ENCODE data around the gene CKMT1B.
"Not testable (repeated sequence)": the region's sequence is repeated elsewhere in the genome, so short reads cannot be mapped to it uniquely, and the experiment has no call there.

Gene CKMT1B

GRCh38 chr15:43593328-43594190 lies at the start of gene CKMT1B:
CKMT1B (plus strand) TSS chr15:43594027; CDS start chr15:43594219, 192 bp downstream.
- H3K4me3 ChIP-seq (ENCODE audit: low read depth, low read length) = not testable (repeated sequence)

DNA sequence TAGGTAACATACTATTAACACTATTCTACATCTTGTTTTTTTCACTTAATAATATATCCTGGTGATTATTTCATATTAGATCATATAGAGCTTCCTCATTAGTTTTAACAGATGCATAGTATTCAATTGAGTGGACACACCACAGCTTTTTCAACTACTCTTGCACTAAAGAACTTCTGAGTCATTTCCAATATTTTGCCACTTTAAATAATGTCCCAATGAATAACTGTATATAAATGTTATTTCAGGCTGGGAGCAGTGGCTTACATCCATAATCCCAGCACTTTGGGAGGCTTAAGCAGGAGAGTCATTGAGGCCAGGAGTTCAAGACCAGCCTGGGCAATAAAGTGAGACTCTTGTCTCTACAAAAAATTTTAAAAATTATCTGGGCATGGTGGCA lies 49.6 kb upstream of the CKMT1B start:
- H3K4me3 ChIP-seq (ENCODE audit: low read depth, low read length) = no peak overlapping the region

DNA sequence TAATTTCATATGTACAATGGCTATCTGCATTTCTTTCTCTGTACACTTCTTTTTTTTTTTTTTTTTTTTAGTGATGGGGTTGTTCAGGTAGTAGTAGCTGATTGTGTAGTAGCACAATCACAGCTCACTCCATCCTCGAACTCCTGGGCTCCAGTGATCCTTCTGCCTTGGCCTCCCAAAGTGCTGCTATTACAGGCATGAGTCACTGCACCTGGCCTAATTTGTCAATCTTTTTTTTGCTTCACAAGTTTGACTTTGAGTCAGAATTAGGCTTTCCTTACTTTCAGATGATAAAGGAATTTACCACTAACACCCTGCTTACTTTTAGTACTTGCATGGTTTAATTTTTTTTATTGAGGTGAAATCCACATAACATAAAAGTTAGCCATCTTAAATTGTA lies 48.4 kb upstream of the CKMT1B start:
- H3K4me3 ChIP-seq (ENCODE audit: low read depth, low read length) = no peak overlapping the region

GRCh38 chr15:43547539-43547938 lies 46.3 kb upstream of the CKMT1B start:
- H3K4me3 ChIP-seq (ENCODE audit: low read depth, low read length) = no peak overlapping the region

DNA sequence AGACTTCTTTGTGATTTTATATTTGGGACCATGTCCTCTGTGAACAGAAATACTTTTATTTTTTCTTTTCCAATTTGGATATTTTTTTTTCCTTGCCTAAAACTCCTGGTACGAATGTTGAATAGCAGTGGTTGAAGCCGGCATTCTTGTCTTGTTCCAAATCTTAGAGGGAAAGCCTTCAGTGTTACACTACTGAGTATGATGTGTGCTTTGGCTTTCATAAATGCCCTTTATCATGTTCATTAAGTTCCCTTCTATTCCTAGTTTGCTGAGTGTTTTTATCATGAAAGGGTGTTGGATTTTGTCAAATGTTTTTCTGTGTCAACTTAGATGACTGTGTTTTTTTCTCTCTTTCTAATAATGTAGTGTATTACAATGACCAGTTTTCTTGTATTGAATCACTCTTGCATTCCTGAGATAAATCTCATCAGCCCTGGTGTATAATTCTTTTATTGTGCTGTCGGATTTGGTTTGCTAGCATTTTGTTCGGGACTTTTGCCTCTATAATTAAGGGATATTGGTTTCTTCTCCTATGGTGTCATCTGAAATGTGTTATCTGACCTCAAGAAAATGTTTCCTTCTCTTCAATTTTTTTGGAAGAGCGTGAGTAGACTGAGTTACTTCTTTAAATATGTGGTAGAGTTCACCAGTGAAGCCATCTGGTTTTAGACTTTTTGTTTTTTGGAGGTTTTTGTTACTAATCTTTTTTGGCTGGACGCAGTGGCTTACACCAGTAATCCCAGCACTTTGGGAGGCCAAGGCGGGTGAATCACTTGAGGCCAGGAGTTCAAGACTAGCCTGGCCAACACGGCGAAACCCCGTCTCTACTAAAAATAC lies 43.1 kb upstream of the CKMT1B start:
- H3K4me3 ChIP-seq (ENCODE audit: low read depth, low read length) = no peak overlapping the region

DNA sequence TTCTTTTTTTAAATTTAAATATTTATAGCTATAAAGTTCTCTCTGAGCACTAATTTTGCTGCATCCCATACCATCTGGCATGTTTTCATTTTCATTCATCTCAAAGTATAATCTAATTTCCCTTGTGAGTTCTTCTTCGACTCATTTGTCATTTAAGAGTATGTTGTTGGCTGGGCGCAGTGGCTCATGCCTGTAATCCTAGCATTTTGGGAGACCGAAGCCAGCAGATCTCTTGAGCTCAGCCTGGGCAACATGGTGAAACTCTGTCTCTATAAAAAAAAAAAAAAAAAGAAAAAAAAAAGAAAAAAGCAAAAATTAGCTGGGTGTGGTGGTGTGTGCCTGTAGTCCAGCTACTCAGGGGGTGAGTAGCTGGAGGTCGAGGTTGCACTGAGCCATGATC lies 41.6 kb upstream of the CKMT1B start:
- H3K4me3 ChIP-seq (ENCODE audit: low read depth, low read length) = no peak overlapping the region

DNA sequence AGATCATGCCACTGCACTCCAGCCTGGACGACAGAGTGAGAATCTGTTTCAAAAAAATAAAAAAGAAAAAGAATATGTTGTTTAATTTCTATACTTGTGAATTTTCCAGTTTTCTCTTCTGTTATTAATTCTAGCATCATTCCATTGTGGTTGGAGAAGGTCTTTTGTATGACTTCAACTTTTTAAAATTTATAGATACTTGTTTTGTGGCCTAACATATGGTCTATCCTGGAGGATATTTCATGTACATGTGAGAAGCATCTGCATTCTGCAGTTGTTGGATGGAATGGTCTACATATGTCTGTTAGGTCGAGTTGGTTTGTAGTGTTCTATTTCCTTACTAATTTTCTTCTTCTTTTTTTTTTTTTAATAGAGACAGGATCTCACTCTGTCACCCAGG lies 40.8 kb upstream of the CKMT1B start:
- H3K4me3 ChIP-seq (ENCODE audit: low read depth, low read length) = no peak overlapping the region

DNA sequence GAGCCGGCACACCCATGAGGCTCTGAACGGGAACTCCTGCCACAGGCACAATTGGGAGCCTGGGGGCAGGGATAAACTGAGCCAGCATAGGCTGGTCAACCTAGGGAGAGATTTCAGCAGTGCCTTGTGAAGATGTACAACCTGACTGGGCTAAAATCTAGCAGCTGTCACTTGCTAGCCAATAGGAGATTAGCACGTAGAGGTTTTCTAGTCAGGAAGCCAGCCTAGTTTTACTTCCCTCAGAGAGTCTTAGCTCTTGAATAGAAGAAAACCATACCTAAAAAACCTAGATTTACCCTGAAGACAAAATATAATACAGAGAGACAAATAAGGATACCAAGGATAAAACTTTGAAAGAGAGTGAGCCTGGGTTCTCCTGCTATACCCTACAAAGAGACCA lies 31.1 kb upstream of the CKMT1B start:
- H3K4me3 ChIP-seq (ENCODE audit: low read depth, low read length) = not testable (repeated sequence)

GRCh38 chr15:43563793-43564192 lies 30.0 kb upstream of the CKMT1B start:
- not testable (repeated sequence) for H3K4me3 ChIP-seq (ENCODE audit: low read depth, low read length)

DNA sequence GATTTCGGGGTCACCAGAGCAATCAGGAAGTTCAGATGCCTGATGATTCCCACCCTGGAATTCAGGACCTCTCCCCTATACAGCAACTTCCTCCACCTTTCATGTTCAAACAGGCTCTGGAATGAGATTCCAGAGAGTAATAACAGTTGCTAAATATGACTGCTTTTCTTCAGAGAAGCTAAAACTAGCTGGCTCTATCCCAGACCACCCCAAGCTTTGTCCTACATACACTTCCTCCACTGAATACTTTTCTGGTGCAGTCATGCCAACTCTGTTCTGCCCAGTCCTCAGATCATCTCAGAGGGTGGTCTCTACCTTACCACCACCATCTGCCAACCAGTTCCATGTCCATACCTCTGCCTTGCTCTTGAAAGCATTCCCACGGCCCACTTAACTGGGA lies 27.2 kb upstream of the CKMT1B start:
- H3K4me3 ChIP-seq (ENCODE audit: low read depth, low read length) = not testable (repeated sequence)

- not testable (repeated sequence) for H3K4me3 ChIP-seq (ENCODE audit: low read depth, low read length)
Observed at GRCh38 chr15:43574607-43575006, 19.2 kb upstream of the CKMT1B start.

GRCh38 chr15:43589778-43590466 lies 3.9 kb upstream of the CKMT1B start, which contains the start of gene PPIP5K1:
PPIP5K1 (minus strand) TSS chr15:43590208; CDS start chr15:43584504, 5,704 bp downstream.
- not testable (repeated sequence) for H3K4me3 ChIP-seq (ENCODE audit: low read depth, low read length)

DNA sequence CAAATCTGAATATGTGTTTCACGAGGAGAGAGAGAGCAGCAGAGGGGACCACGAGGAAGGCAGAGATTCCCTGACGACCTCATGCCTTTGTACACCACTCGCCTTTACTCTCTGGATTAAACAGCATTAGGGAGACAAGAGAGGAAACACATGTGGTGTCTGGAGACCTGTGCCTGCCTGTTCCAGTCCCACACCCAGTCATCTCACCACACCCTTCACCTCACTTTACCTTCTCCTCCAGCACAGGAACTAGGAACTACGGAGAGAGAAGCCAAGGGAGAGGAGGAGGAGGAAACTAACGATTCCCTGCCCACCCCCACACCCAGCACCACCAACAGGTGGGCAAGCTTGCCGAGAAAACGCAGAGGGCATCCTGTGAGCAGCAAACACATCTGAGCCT lies 986 bp upstream of the CKMT1B start:
- not testable (repeated sequence) for H3K4me3 ChIP-seq (ENCODE audit: low read depth, low read length)

DNA sequence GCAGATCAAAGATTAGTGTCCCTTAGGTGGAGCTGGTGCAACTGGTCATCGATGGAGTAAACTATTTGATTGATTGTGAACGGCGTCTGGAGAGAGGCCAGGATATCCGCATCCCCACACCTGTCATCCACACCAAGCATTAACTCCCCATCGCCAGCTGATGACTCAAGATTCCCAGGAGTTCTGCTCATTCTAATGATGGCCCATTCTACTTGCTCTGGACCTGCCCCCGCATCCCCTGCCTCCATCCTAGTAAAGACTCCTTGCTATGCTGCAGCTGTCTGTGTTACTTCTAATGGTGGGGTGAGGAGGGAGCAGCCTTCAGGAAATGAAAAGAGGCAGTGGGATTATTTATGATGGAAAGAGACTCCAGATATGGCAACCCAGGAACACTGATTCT lies 5.3 kb downstream of the CKMT1B start:
- H3K4me3 ChIP-seq (ENCODE audit: low read depth, low read length) = not testable (repeated sequence)

DNA sequence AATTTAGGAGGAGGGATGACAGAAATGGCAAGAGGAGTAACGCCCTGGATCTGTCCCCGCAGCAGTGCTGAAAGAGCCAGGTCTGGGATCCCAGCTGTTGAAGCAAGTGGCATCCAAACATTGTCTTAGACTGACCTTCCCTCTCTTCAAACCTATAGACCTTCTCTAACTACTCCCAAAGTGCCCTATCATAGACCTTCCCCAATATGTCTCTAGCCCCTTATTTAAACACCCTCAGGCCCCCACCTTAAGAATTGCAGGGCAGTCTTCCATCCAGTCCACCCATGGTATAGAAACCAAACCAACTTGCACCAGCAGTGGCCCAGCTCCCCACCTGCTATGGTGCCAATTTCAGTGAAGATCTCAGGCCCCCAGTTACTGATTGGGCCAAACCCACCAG lies 6.4 kb downstream of the CKMT1B start:
- H3K4me3 ChIP-seq (ENCODE audit: low read depth, low read length) = not testable (repeated sequence)

GRCh38 chr15:43602233-43602632 lies 8.4 kb downstream of the CKMT1B start:
- not testable (repeated sequence) for H3K4me3 ChIP-seq (ENCODE audit: low read depth, low read length)

DNA sequence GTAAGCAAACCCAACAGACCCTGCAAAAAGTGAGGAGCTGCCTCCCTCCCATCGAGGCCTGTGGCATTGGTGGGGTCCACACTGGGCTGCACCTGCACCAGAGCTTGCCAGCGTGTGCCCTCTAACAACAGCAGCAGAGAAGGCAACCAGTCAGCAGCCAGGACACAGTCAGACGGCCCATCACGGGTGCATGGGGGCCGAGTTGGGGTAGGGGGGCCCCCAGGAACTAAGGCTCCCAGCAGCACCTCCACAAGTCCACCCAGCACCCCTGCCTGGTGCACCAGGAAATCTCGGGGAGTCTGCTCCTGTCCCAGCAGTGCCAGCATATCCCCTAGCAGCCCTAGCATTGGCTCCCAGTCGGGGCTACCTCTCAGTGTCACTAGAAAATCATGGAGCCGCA lies 23.9 kb downstream of the CKMT1B start:
- H3K4me3 ChIP-seq (ENCODE audit: low read depth, low read length) = not testable (repeated sequence)

DNA sequence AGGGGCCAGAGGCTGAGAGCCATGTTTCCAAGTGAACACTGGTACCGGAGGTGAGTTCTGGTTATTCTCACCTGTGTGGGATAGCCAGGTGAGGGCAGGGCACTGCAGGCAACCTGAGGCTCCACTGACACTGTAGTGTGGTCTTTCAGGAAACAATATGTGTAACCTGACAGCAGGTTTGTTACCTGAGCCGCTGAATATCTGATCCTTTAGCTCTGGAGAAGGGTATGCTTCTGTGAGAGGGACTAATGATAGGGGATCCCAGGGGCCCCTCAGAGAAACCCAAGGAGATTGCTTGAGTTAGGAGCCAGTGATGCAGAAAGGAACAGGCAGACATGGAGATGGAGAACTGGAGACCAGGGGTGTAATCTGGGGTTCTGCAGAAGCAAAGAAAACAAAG lies 24.9 kb downstream of the CKMT1B start, which contains the start of gene STRC:
STRC (minus strand) TSS at position 101 of the 400 bp plus-strand sequence; CDS start at position 23, 78 bp downstream.
- H3K4me3 ChIP-seq (ENCODE audit: low read depth, low read length) = not testable (repeated sequence)

DNA sequence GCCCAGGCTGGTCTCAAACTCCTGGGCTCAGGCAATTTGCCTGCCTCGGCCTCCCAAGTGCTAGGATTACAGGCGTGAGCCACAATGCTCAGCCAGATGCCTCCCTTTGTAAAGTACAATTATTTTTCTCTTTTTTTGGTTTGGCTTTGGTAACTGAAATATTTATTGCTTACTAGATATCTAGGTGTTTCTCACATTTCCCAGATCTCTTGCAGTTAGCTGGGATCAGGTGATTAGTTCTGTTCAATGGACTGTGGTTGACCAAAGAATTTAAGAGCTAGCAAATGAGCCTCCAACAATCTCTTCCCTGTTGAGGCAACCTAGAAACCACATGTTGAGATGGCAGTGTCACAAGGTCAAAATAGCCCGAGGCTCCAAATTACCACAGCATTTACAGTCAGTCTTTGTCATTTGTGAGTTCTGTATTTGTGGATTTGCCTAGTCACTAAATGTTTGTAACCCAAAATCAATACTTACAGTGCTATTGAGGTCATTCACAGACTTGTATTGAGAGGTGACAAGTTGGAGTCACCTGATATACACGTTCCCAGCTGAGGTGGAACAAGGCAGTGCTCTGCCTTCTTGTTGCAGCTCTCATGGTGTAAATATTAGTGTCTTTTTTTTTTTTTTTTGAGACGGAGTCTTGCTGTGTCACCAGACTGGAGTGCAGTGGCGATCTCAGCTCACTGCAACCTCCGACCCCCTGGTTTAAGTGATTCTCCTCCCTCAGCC lies 28.4 kb downstream of the CKMT1B start:
- not testable (repeated sequence) for H3K4me3 ChIP-seq (ENCODE audit: low read depth, low read length)

- H3K4me3 ChIP-seq (ENCODE audit: low read depth, low read length) = no peak overlapping the region
Observed at GRCh38 chr15:43625106-43625505, 31.3 kb downstream of the CKMT1B start.

- H3K4me3 ChIP-seq (ENCODE audit: low read depth, low read length) = not testable (repeated sequence)
Observed at GRCh38 chr15:43626937-43627336, 33.1 kb downstream of the CKMT1B start.

All from iPS-11a (cell line).